ENCODE measurements around the gene SV2C.

DNA sequence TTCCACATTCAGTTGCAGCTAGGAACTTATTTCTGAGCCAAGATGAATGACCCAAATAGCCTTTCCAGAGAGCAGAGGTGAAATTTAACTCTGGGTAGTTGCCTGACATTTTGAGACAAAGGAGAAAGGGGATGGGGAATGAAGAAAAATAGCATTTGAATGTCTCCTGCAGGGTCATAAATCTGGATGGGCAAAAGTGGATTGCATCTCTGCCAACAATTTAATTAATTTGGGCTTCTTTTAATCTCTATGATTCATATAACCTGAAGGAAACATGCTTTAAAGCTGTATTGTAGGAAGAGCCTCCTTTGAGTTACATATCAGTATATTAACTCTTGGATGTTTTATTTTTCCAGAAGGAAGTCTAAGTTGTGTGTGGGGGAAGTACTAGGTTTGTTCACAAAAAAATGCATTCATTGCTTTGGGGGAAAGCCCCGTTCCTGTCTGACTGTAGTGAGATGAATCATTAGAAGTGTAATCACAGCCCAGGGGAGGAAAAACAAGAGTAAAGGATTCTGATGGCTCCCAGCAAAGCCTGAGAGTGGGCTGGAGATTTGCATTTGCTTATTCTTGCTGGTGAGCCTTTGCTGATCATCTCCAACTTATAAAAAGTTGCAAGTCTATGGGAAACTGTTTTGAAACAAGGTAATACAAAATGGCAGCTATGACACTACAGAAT, 186.9 kb downstream of the SV2C start:
- TF ChIP-seq CTCF (IDR thresholded peaks at IDR 0.05) (no peak), POLR2A (IDR thresholded peaks at IDR 0.05) (no peak)
